IPS DF 4.7 (cell line): Measurements from ENCODE around the gene CDIPT.
"Not testable (repeated sequence)": the region's sequence is repeated elsewhere in the genome, so short reads cannot be mapped to it uniquely, and the experiment has no call there.

Experiments used
- DNase-seq: peaks from one replicate; pipeline ENCODE4 v3.0.0-alpha.2; 2013; ENCODE audit warnings: low spot score; ENCODE audit errors: extremely low read depth

Gene CDIPT

GRCh38 chr16:29858974-29859373 lies 4.1 kb downstream of the CDIPT start:
- DNase-seq: no peak

GRCh38 chr16:29858149-29858849 lies 4.7 kb downstream of the CDIPT start:
- DNase-seq: no peak

GRCh38 chr16:29857133-29857760 lies 5.8 kb downstream of the CDIPT start:
- DNase-seq: no peak

GRCh38 chr16:29854520-29855100 lies 8.4 kb downstream of the CDIPT start:
- DNase-seq: no peak

- no peak for DNase-seq
These were observed 10.4 kb downstream of the CDIPT start for GRCh38 chr16:29852654-29853053.

GRCh38 chr16:29850998-29851397 lies 12.0 kb downstream of the CDIPT start:
- no peak for DNase-seq

- no peak for DNase-seq
These were observed 13.5 kb downstream of the CDIPT start for GRCh38 chr16:29849505-29849904.

- peak; percentile 33 for DNase-seq
These were observed 14.4 kb downstream of the CDIPT start for GRCh38 chr16:29848420-29849297.

GRCh38 chr16:29845656-29846055 lies 17.4 kb downstream of the CDIPT start:
- no peak for DNase-seq

GRCh38 chr16:29844575-29845331 lies 18.3 kb downstream of the CDIPT start:
- DNase-seq: no peak

GRCh38 chr16:29843931-29844330 lies 19.1 kb downstream of the CDIPT start:
- no peak for DNase-seq

GRCh38 chr16:29842732-29843346 lies 20.2 kb downstream of the CDIPT start:
- no peak for DNase-seq

GRCh38 chr16:29841631-29842030 lies 21.4 kb downstream of the CDIPT start:
- no peak for DNase-seq

GRCh38 chr16:29840240-29840639 lies 22.8 kb downstream of the CDIPT start:
- DNase-seq: no peak

- no peak for DNase-seq
These were observed 23.2 kb downstream of the CDIPT start for GRCh38 chr16:29839822-29840221.

- no peak for DNase-seq
These were observed 25.2 kb downstream of the CDIPT start for GRCh38 chr16:29837841-29838240.

- DNase-seq: no peak
These were observed 26.4 kb downstream of the CDIPT start for GRCh38 chr16:29836623-29837022.

GRCh38 chr16:29835926-29836325 lies 27.1 kb downstream of the CDIPT start:
- DNase-seq: no peak

GRCh38 chr16:29834079-29834478 lies 28.9 kb downstream of the CDIPT start:
- DNase-seq: no peak

GRCh38 chr16:29833219-29833618 lies 29.8 kb downstream of the CDIPT start:
- DNase-seq: not testable (repeated sequence)

GRCh38 chr16:29831490-29831889 lies 31.5 kb downstream of the CDIPT start:
- no peak for DNase-seq
